Eye (tissue), 1 donor: ENCODE results near the gene C1QTNF1.

ENCODE experiments used
- DNase-seq: peaks from one replicate; pipeline ENCODE4 v3.0.0-alpha.2; 2015

The C1QTNF1 gene

GRCh38 chr17:79023886-79024771 lies at the start of gene C1QTNF1:
TSS of gene C1QTNF1 (plus strand) at chr17:79024169. CDS start at chr17:79043969, 19,800 bp downstream.
- peak; percentile 79 for DNase-seq

GRCh38 chr17:78974635-78975591 lies 49.1 kb upstream of the C1QTNF1 start:
- DNase-seq, result peak; percentile 80

- DNase-seq, result no peak
These were observed 46.9 kb upstream of the C1QTNF1 start for GRCh38 chr17:78976907-78977680.

GRCh38 chr17:78977681-78977943 lies 46.4 kb upstream of the C1QTNF1 start:
- DNase-seq, result no peak

GRCh38 chr17:78977997-78978973 lies 45.7 kb upstream of the C1QTNF1 start:
- DNase-seq, result no peak

GRCh38 chr17:78979780-78980623 lies 44.0 kb upstream of the C1QTNF1 start, which contains the start of gene LGALS3BP:
TSS of gene LGALS3BP (minus strand) at chr17:78979923. CDS start at chr17:78977191, 2,732 bp downstream.
- peak; percentile 92 for DNase-seq

- no peak for DNase-seq
These were observed 43.4 kb upstream of the C1QTNF1 start for GRCh38 chr17:78980624-78980972.

GRCh38 chr17:78981010-78981888 lies 42.7 kb upstream of the C1QTNF1 start:
- DNase-seq, result no peak

GRCh38 chr17:78985395-78985794 lies 38.6 kb upstream of the C1QTNF1 start:
- DNase-seq, result no peak

- no peak for DNase-seq
These were observed 37.8 kb upstream of the C1QTNF1 start for GRCh38 chr17:78986048-78986648.

GRCh38 chr17:78986649-78987328 lies 37.2 kb upstream of the C1QTNF1 start:
- no peak for DNase-seq

- DNase-seq, result no peak
These were observed 35.8 kb upstream of the C1QTNF1 start for GRCh38 chr17:78988152-78988551.

- no peak for DNase-seq
These were observed 33.5 kb upstream of the C1QTNF1 start for GRCh38 chr17:78990349-78991016.

GRCh38 chr17:78991017-78991738 lies 32.8 kb upstream of the C1QTNF1 start:
- no peak for DNase-seq

- no peak for DNase-seq
These were observed 31.9 kb upstream of the C1QTNF1 start for GRCh38 chr17:78991906-78992532.

- no peak for DNase-seq
These were observed 31.3 kb upstream of the C1QTNF1 start for GRCh38 chr17:78992542-78993212.
